GM21447 (cell line): ENCODE measurements around the gene MSX2.

Source experiments
- ATAC-seq: cut with Tn5 transposase; IDR thresholded peaks from one replicate; pipeline ENCODE4 v1.9.1; 2021; ENCODE audit not compliant: unreplicated experiment

MSX2 gene

GRCh38 chr5:174718880-174719610, 5.3 kb upstream of the MSX2 start:
- no peak for ATAC-seq

- ATAC-seq, result no peak
Observed at GRCh38 chr5:174719793-174720611, 4.4 kb upstream of the MSX2 start.

- no peak for ATAC-seq
Observed at GRCh38 chr5:174720612-174721529, 3.5 kb upstream of the MSX2 start.

- no peak for ATAC-seq
Observed at GRCh38 chr5:174721530-174722432, 2.6 kb upstream of the MSX2 start.

GRCh38 chr5:174722500-174722899, 1.9 kb upstream of the MSX2 start:
- ATAC-seq, result no peak

- no peak for ATAC-seq
Observed at GRCh38 chr5:174723315-174723978, 935 bp upstream of the MSX2 start.

GRCh38 chr5:174723979-174724483, 351 bp upstream of the MSX2 start:
- ATAC-seq, result no peak

- ATAC-seq, result no peak
Observed at GRCh38 chr5:174725261-174725990, 1.0 kb downstream of the MSX2 start.

GRCh38 chr5:174725991-174726601, 1.7 kb downstream of the MSX2 start:
- ATAC-seq, result no peak

- no peak for ATAC-seq
Observed at GRCh38 chr5:174726916-174727793, 2.8 kb downstream of the MSX2 start.

- no peak for ATAC-seq
Observed at GRCh38 chr5:174727794-174728680, 3.7 kb downstream of the MSX2 start.

GRCh38 chr5:174729075-174729680, 4.8 kb downstream of the MSX2 start:
- ATAC-seq, result no peak

- no peak for ATAC-seq
Observed at GRCh38 chr5:174731214-174732035, 7.0 kb downstream of the MSX2 start.

- ATAC-seq, result no peak
Observed at GRCh38 chr5:174732036-174733020, 7.9 kb downstream of the MSX2 start.
